Cardiac fibroblast (primary cell): ENCODE results near the gene LTK.

ENCODE experiments used
- DNase-seq, 2 donors: peaks; one replicate each; pipeline versions ENCODE4 v3.0.0 to v3.0.0-alpha.2; 2010; ENCODE audit warnings: low read depth in 2 of 2
- H3K4me3 ChIP-seq, 2 donors: replicated peaks in 1 of 2; 1 replicate in 1 of 2; 2 replicates in 1 of 2; pipeline ENCODE4 v1.5.1; 2011; ENCODE audit warnings: low read depth in 2 of 2, low read length in 2 of 2, mild to moderate bottlenecking in 2 of 2, moderate library complexity in 1 of 2
- CTCF ChIP-seq: IDR thresholded peaks from one replicate; pipeline ENCODE4 v1.5.1; 2011; ENCODE audit warnings: low read depth, mild to moderate bottlenecking, low read length, inconsistent platforms

The LTK gene

GRCh38 chr15:41512940-41513505 lies 604 bp downstream of the LTK start:
- peak overlapping the region; percentile 24 to 31 for H3K4me3 ChIP-seq
- TF ChIP-seq CTCF: no peak
- no peak for DNase-seq

- peak overlapping the region in 1 of 2 donors; percentile 24 for H3K4me3 ChIP-seq
- TF ChIP-seq CTCF: no peak
- no peak for DNase-seq
Measured at GRCh38 chr15:41512512-41512939, 1.1 kb downstream of the LTK start.

GRCh38 chr15:41511899-41512369 lies 1.7 kb downstream of the LTK start:
- no peak overlapping the region for H3K4me3 ChIP-seq
- no peak for DNase-seq
- TF ChIP-seq CTCF: no peak

GRCh38 chr15:41511331-41511898 lies 2.2 kb downstream of the LTK start:
- no peak overlapping the region for H3K4me3 ChIP-seq
- no peak for DNase-seq
- TF ChIP-seq CTCF: no peak

- TF ChIP-seq CTCF: no peak
- no peak overlapping the region for H3K4me3 ChIP-seq
- DNase-seq: no peak
Measured at GRCh38 chr15:41510728-41511127, 2.9 kb downstream of the LTK start.

GRCh38 chr15:41507820-41508290 lies 5.8 kb downstream of the LTK start:
- DNase-seq: no peak
- H3K4me3 ChIP-seq: no peak overlapping the region
- TF ChIP-seq CTCF: no peak
